Neural progenitor cell (in vitro differentiated cells): Measurements from ENCODE around the gene TAOK2. TPM values are rescaled to one million over a fixed set of nuclear protein-coding genes. Genes with fewer than 3 reads are reported as not detected.

ENCODE experiments used
- DNase-seq: peaks from one replicate; pipeline ENCODE4 v3.0.0-alpha.2; 2016; ENCODE audit warnings: low spot score
- H2AFZ ChIP-seq: fragments of 200-600 bp; sonication (generic); replicated peaks from 2 replicates; pipeline ENCODE4 v1.6.1; 2016; ENCODE audit warnings: antibody characterized with exemption
- H3F3A ChIP-seq: fragments of 200-600 bp; sonication (generic); 2 replicates; pipeline ENCODE4 v1.6.1; 2016; ENCODE audit warnings: antibody characterized with exemption, low read depth
- H3K27ac ChIP-seq: fragments of 200-600 bp; sonication (generic); 2 replicates; pipeline ENCODE4 v1.5.1; 2016; ENCODE audit warnings: mild to moderate bottlenecking
- H3K27me3 ChIP-seq: fragments of 200-600 bp; sonication (generic); 2 replicates; pipeline ENCODE4 v1.6.1; 2016; ENCODE audit warnings: mild to moderate bottlenecking, moderate library complexity
- H3K36me3 ChIP-seq: fragments of 200-600 bp; sonication (generic); 2 replicates; pipeline ENCODE4 v1.5.1; 2016
- H3K4me1 ChIP-seq: fragments of 200-600 bp; sonication (generic); 2 replicates; pipeline ENCODE4 v1.6.1; 2016; ENCODE audit warnings: mixed run types
- H3K4me2 ChIP-seq: fragments of 200-600 bp; sonication (generic); 2 replicates; pipeline ENCODE4 v1.6.1; 2016
- H3K4me3 ChIP-seq: fragments of 200-600 bp; sonication (generic); 2 replicates; pipeline ENCODE4 v1.5.1; 2016
- H3K79me2 ChIP-seq: fragments of 200-600 bp; sonication (generic); 2 replicates; pipeline ENCODE4 v1.6.1; 2016; ENCODE audit warnings: low read depth
- H3K9ac ChIP-seq: fragments of 200-600 bp; sonication (generic); 2 replicates; pipeline ENCODE4 v1.6.1; 2016
- H3K9me3 ChIP-seq: fragments of 200-600 bp; sonication (generic); 2 replicates; pipeline ENCODE4 v1.5.1; 2016; ENCODE audit warnings: low read depth
- H4K20me1 ChIP-seq: fragments of 200-600 bp; sonication (generic); 2 replicates; pipeline ENCODE4 v1.6.1; 2016; ENCODE audit warnings: low read depth
- H3K27ac Mint-ChIP-seq: 3 replicates; pipeline ENCODE4 v1.8.0; 2021; ENCODE audit warnings: mixed read lengths
- H3K27me3 Mint-ChIP-seq: 2 replicates; pipeline ENCODE4 v1.8.0; 2022; ENCODE audit warnings: low read depth, mild to moderate bottlenecking, inconsistent platforms, moderate library complexity, mixed read lengths; ENCODE audit not compliant: insufficient read depth
- H3K36me3 Mint-ChIP-seq: 3 replicates; pipeline ENCODE4 v1.8.0; 2021; ENCODE audit warnings: mixed read lengths
- H3K4me1 Mint-ChIP-seq: 3 replicates; pipeline ENCODE4 v1.8.0; 2021; ENCODE audit warnings: mixed read lengths
- H3K4me3 Mint-ChIP-seq: 3 replicates; pipeline ENCODE4 v1.8.0; 2021; ENCODE audit warnings: mild to moderate bottlenecking, moderate library complexity, mixed read lengths
- H3K9me3 Mint-ChIP-seq: 3 replicates; pipeline ENCODE4 v1.8.0; 2020; ENCODE audit warnings: mixed read lengths
- EZH2 ChIP-seq: fragments of 200-600 bp; sonication (generic); IDR thresholded peaks from 2 replicates; pipeline ENCODE4 v1.6.1; 2017; ENCODE audit warnings: antibody characterized with exemption, mild to moderate bottlenecking, moderate library complexity
- EZH2phosphoT487 ChIP-seq: fragments of 200-600 bp; sonication (generic); IDR thresholded peaks from 2 replicates; pipeline ENCODE4 v1.6.1; 2017; ENCODE audit warnings: antibody characterized with exemption
- total RNA-seq: library from RNA; depleted of rRNA; stranded (reverse); fragments of >200 nt; gene quantifications from 2 replicates; pipeline ENCODE4 v1.2.3, GENCODE V29; 2015; ENCODE audit warnings: low replicate concordance
- TF ChIP-seq, protein P1 (sequence below): fragments of 200-600 bp; sonication (generic); IDR thresholded peaks from 2 replicates; pipeline ENCODE4 v1.5.1; 2017; ENCODE audit warnings: antibody characterized with exemption, mild to moderate bottlenecking

Gene TAOK2
- total RNA-seq, 1 donor from 2014 or later, result 13.8 TPM

DNA sequence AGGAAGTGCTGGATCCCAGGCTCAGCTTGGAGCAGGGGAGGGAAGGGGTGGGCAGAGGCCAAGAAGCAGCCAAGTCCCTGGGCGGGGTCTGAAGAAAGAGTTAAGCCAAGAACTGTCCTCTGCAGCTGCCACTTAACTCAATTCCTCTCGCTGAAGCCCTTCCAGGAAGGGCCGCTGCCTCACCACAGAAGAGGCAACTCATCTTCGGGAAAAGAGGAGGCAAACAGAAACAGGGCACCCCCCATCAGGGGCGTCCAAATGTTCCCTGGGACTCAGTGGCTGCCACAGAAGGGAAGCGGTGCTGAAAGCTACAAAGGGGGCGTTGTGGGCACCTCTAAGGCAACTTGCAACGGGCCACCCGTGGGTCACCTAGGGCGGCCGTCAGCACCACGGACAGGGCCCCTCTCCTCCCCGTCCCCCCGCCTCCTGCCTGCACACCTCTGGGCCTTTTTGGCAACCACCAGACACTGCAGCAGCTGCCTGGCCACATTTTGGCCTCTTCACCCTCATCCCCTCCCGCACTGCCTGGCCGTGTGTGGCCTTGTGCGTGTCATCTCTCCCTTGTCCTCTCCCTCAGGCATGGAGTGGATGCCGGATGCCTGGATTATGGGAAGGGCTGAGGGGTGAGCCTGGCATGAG, 54.9 kb downstream of the TAOK2 start:
- Mint-ChIP-seq H3K9me3 (no peaks in the 10 kb centered on the region), H3K27ac (no peak overlapping the region), H3K4me3 (no peak overlapping the region), H3K27me3 (peaks cover 11% of the 10 kb centered on the region), H3K4me1 (peaks cover 37% of the 10 kb centered on the region), H3K36me3 (no peaks in the 10 kb centered on the region)
- H3K36me3 ChIP-seq, result no peaks in the 10 kb centered on the region
- H3K4me3 ChIP-seq, result no peak overlapping the region
- peaks cover 13% of the 10 kb centered on the region for H3K27me3 ChIP-seq
- H3K4me1 ChIP-seq, result peaks cover 21% of the 10 kb centered on the region
- H3K9me3 ChIP-seq, result no peaks in the 10 kb centered on the region
- no peaks in the 10 kb centered on the region for H3K79me2 ChIP-seq
- H3K4me2 ChIP-seq, result peak overlapping the region; percentile 51
- H3K9ac ChIP-seq, result no peak overlapping the region
- DNase-seq, result peak; percentile 89
- no peak overlapping the region for H3K27ac ChIP-seq
- peaks cover 37% of the 10 kb centered on the region for H4K20me1 ChIP-seq
- H2AFZ ChIP-seq, result no peak overlapping the region
- no peak for TF ChIP-seq EZH2
- no peak for TF ChIP-seq EZH2phosphoT487
- peaks cover 18% of the 10 kb centered on the region for H3F3A ChIP-seq

- peaks cover 37% of the 10 kb centered on the region for H4K20me1 ChIP-seq
- H3K4me3 ChIP-seq, result peak overlapping the region; percentile 87
- H2AFZ ChIP-seq, result no peak overlapping the region
- H3K9me3 ChIP-seq, result no peaks in the 10 kb centered on the region
- H3K27ac ChIP-seq, result no peak overlapping the region
- peaks cover 29% of the 10 kb centered on the region for H3K27me3 ChIP-seq
- H3K4me2 ChIP-seq, result peak overlapping the region; percentile 100
- no peaks in the 10 kb centered on the region for H3K79me2 ChIP-seq
- Mint-ChIP-seq H3K36me3 (no peaks in the 10 kb centered on the region), H3K4me1 (peaks cover 37% of the 10 kb centered on the region), H3K27me3 (peaks cover 12% of the 10 kb centered on the region), H3K4me3 (peak overlapping the region; percentile 87), H3K9me3 (no peaks in the 10 kb centered on the region), H3K27ac (no peak overlapping the region)
- TF ChIP-seq, protein P1, sequence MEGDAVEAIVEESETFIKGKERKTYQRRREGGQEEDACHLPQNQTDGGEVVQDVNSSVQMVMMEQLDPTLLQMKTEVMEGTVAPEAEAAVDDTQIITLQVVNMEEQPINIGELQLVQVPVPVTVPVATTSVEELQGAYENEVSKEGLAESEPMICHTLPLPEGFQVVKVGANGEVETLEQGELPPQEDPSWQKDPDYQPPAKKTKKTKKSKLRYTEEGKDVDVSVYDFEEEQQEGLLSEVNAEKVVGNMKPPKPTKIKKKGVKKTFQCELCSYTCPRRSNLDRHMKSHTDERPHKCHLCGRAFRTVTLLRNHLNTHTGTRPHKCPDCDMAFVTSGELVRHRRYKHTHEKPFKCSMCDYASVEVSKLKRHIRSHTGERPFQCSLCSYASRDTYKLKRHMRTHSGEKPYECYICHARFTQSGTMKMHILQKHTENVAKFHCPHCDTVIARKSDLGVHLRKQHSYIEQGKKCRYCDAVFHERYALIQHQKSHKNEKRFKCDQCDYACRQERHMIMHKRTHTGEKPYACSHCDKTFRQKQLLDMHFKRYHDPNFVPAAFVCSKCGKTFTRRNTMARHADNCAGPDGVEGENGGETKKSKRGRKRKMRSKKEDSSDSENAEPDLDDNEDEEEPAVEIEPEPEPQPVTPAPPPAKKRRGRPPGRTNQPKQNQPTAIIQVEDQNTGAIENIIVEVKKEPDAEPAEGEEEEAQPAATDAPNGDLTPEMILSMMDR, result no peak
- TF ChIP-seq EZH2phosphoT487, result no peak
- no peak for TF ChIP-seq EZH2
- peaks cover 21% of the 10 kb centered on the region for H3K4me1 ChIP-seq
- peaks cover 18% of the 10 kb centered on the region for H3F3A ChIP-seq
- H3K36me3 ChIP-seq, result no peaks in the 10 kb centered on the region
- H3K9ac ChIP-seq, result no peak overlapping the region
- peak; percentile 46 for DNase-seq
These were observed 56.5 kb downstream of the TAOK2 start for GRCh38 chr16:30030011-30030685.

- TF ChIP-seq, protein P1, result no peak
- no peak for TF ChIP-seq EZH2phosphoT487
- TF ChIP-seq EZH2, result no peak
- H3K27me3 Mint-ChIP-seq, result peaks cover 15% of the 10 kb centered on the region
These were observed 57.3 kb downstream of the TAOK2 start, which contains the start of gene TLCD3B for GRCh38 chr16:30030841-30031413. TSS of gene TLCD3B (minus strand) at chr16:30031271. CDS start at chr16:30030527, 744 bp downstream.

More at GRCh38 chr16:30030841-30031413, 57.3 kb downstream of the TAOK2 start, which contains the start of gene TLCD3B:
- no peaks in the 10 kb centered on the region for H3K9me3 Mint-ChIP-seq
- H3K79me2 ChIP-seq, result no peaks in the 10 kb centered on the region
- no peak within 1 kb of the TSS for H3K27ac ChIP-seq
- no peak within 1 kb of the TSS for H3K9ac ChIP-seq
- H3K4me3 ChIP-seq, result peak within 1 kb of the TSS; percentile 87
- peaks cover 37% of the 10 kb centered on the region for H3K4me1 Mint-ChIP-seq
- H3K4me3 Mint-ChIP-seq, result peak within 1 kb of the TSS; percentile 87
- peak within 1 kb of the TSS; percentile 100 for H3K4me2 ChIP-seq
- peak within 1 kb of the TSS; percentile 63 for H2AFZ ChIP-seq
- no peaks in the 10 kb centered on the region for H3K36me3 ChIP-seq
- peaks cover 36% of the 10 kb centered on the region for H3K27me3 ChIP-seq
- no peak within 1 kb of the TSS for H3K27ac Mint-ChIP-seq
- DNase-seq, result peak; percentile 85
- H3K9me3 ChIP-seq, result no peaks in the 10 kb centered on the region
- no peaks in the 10 kb centered on the region for H3K36me3 Mint-ChIP-seq
- H3F3A ChIP-seq, result peaks cover 18% of the 10 kb centered on the region
- H4K20me1 ChIP-seq, result peaks cover 37% of the 10 kb centered on the region
- peaks cover 21% of the 10 kb centered on the region for H3K4me1 ChIP-seq
